ENCODE data around the gene PSORS1C2. TPM values are rescaled to one million over a fixed set of nuclear protein-coding genes. Genes with fewer than 3 reads are reported as not detected.

PSORS1C2 gene
- total RNA-seq, 4 donors from 2014 or later, result not detected

GRCh38 chr6:31161216-31162126, 22.6 kb upstream of the PSORS1C2 start:
- intact Hi-C loops (cut with DNase I), result no loop called here
- no peaks in the 10 kb centered on the region for H3K27me3 ChIP-seq

GRCh38 chr6:31158863-31159855, 20.3 kb upstream of the PSORS1C2 start:
- intact Hi-C loops (cut with DNase I), result no loop called here
- no peaks in the 10 kb centered on the region for H3K27me3 ChIP-seq
- peaks cover 16 to 28% (median 26%) of the 10 kb centered on the region in 4 donors for H3K4me1 ChIP-seq
- H3K9me3 ChIP-seq, result no peaks in the 10 kb centered on the region
- TF ChIP-seq POLR2A (IDR thresholded peaks at IDR 0.05; ENCODE audit: low read depth), result no peak
- 9% methylated on average over 21 of the region's 35 CpGs for WGBS
- peaks cover 4 to 33% (median 26%) of the 10 kb centered on the region in 4 donors for H3K36me3 ChIP-seq
- peak overlapping the region; percentile 77 to 84 (median 81) for H3K27ac ChIP-seq (replicated peaks in 1 of 4)
- H3K4me3 ChIP-seq, result peak overlapping the region; percentile 60 to 71 (median 69)
- no peak for DNase-seq (ENCODE audit: extremely low spot score)

More at GRCh38 chr6:31161216-31162126, 22.6 kb upstream of the PSORS1C2 start:
- Histone ChIP-seq H3K27ac (replicated peaks in 1 of 4) (no peak overlapping the region), H3K4me3 (no peak overlapping the region), H3K36me3 (peaks cover 0 to 17% (median 8%) of the 10 kb centered on the region in 4 donors), H3K4me1 (peaks cover 16 to 28% (median 26%) of the 10 kb centered on the region in 4 donors), H3K9me3 (no peaks in the 10 kb centered on the region)
- 89% methylated on average over 17 of the region's 19 CpGs for WGBS
- no peak for DNase-seq (ENCODE audit: extremely low spot score)
- no peak for TF ChIP-seq CTCF (IDR thresholded peaks at IDR 0.05)
- no peak for TF ChIP-seq POLR2A (IDR thresholded peaks at IDR 0.05; ENCODE audit: low read depth)
- TF ChIP-seq POLR2AphosphoS5 (IDR thresholded peaks at IDR 0.05), result no peak
- no peak for TF ChIP-seq EP300 (IDR thresholded peaks at IDR 0.05)

- H3K4me1 ChIP-seq, result peaks cover 16 to 28% (median 26%) of the 10 kb centered on the region in 4 donors
- intact Hi-C loops (cut with DNase I), result no loop called here
- TF ChIP-seq CTCF (IDR thresholded peaks at IDR 0.05) (peak in 1 of 3 experiments; percentile 35), POLR2A (IDR thresholded peaks at IDR 0.05; ENCODE audit: low read depth) (no peak), POLR2AphosphoS5 (IDR thresholded peaks at IDR 0.05) (peak; percentile 55 to 92)
- peaks cover 4 to 42% (median 33%) of the 10 kb centered on the region in 4 donors for H3K36me3 ChIP-seq
- H3K9me3 ChIP-seq, result no peaks in the 10 kb centered on the region
- peak within 1 kb of the TSS; percentile 60 to 71 (median 69) for H3K4me3 ChIP-seq
- H3K27ac ChIP-seq (replicated peaks in 1 of 4), result peak within 1 kb of the TSS; percentile 77 to 84 (median 81)
- peak; percentile 100 for DNase-seq (ENCODE audit: extremely low spot score)
- under 1% methylated on average over 64 of the region's 65 CpGs for WGBS
- no peaks in the 10 kb centered on the region for H3K27me3 ChIP-seq
Observed at GRCh38 chr6:31158140-31158862, 19.4 kb upstream of the PSORS1C2 start, which contains the start of gene TCF19. TSS of gene TCF19 (plus strand) at chr6:31158589. CDS start at chr6:31159470, 881 bp downstream.

GRCh38 chr6:31157513-31158139, 18.8 kb upstream of the PSORS1C2 start, which contains the start of gene CCHCR1:
TSS of gene CCHCR1 (minus strand) at chr6:31157802. CDS start at chr6:31157600, 202 bp downstream.
- Histone ChIP-seq H3K27ac (replicated peaks in 1 of 4) (peak within 1 kb of the TSS; percentile 77 to 84 (median 81)), H3K4me3 (peak within 1 kb of the TSS; percentile 60 to 71 (median 69)), H3K9me3 (no peaks in the 10 kb centered on the region), H3K4me1 (peaks cover 16 to 28% (median 26%) of the 10 kb centered on the region in 4 donors), H3K36me3 (peaks cover 4 to 38% (median 31%) of the 10 kb centered on the region in 4 donors), H3K27me3 (no peaks in the 10 kb centered on the region)
- TF ChIP-seq CTCF (IDR thresholded peaks at IDR 0.05) (no peak), POLR2AphosphoS5 (IDR thresholded peaks at IDR 0.05) (no peak)
- WGBS, result 10% methylated on average over 13 of the region's 14 CpGs
- no peak for DNase-seq (ENCODE audit: extremely low spot score)
- intact Hi-C loops (cut with DNase I), result no loop called here

All from esophagus muscularis mucosa (tissue), 4 donors.